Measurements from ENCODE around the gene FGF18.

DNA sequence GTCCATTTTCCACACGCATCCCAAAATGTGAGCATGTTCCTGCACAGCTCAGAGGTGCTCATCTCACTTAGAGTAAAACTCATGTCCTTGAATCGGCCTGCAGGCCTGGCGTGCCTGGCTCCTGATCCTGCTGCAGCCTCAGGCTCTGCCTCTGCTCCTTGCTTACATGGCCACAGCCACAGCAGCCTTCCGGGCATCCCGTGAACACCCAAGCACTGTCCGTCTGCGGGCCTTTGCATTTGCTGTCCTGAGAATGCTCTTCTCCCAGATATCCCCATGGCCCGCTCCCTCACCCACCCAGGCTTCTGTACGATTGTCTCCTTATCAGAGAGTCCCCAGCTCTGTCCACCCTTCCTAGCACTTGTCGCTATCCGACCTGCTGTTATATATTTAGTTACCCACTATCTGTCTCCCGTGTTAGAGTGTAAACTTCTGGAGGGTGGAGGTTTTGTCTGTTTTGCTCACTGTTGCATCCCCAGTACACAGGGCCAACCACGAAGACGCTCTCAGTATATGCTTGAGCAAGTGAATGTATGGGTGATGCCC lies 21.9 kb downstream of the FGF18 start:
- TF ChIP-seq, protein P1, sequence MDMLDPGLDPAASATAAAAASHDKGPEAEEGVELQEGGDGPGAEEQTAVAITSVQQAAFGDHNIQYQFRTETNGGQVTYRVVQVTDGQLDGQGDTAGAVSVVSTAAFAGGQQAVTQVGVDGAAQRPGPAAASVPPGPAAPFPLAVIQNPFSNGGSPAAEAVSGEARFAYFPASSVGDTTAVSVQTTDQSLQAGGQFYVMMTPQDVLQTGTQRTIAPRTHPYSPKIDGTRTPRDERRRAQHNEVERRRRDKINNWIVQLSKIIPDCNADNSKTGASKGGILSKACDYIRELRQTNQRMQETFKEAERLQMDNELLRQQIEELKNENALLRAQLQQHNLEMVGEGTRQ (CRISPR knock-in tag; IDR thresholded peaks at IDR 0.05) = no peak
- TF ChIP-seq, protein P2, sequence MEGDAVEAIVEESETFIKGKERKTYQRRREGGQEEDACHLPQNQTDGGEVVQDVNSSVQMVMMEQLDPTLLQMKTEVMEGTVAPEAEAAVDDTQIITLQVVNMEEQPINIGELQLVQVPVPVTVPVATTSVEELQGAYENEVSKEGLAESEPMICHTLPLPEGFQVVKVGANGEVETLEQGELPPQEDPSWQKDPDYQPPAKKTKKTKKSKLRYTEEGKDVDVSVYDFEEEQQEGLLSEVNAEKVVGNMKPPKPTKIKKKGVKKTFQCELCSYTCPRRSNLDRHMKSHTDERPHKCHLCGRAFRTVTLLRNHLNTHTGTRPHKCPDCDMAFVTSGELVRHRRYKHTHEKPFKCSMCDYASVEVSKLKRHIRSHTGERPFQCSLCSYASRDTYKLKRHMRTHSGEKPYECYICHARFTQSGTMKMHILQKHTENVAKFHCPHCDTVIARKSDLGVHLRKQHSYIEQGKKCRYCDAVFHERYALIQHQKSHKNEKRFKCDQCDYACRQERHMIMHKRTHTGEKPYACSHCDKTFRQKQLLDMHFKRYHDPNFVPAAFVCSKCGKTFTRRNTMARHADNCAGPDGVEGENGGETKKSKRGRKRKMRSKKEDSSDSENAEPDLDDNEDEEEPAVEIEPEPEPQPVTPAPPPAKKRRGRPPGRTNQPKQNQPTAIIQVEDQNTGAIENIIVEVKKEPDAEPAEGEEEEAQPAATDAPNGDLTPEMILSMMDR (IDR thresholded peaks at IDR 0.05 in 2 of 3, conservative IDR thresholded peaks at IDR 0.05 in 1 of 3; ENCODE audit: insufficient read depth in 2 of 3, low read depth in 1 of 3, low read length in 3 of 3) = no peak
- TF ChIP-seq YY1 (IDR thresholded peaks at IDR 0.05; ENCODE audit: borderline replicate concordance in 1 of 3, control insufficient read depth in 1 of 3, extremely low read depth in 1 of 3, insufficient read depth in 3 of 3, insufficient read length in 1 of 3, insufficient replicate concordance in 2 of 3, low read depth in 1 of 3, low read length in 2 of 3) = no peak
- TF ChIP-seq KDM5B (IDR thresholded peaks at IDR 0.05; ENCODE audit: insufficient replicate concordance, low read depth, low read length) = no peak
- TF ChIP-seq HCFC1 (IDR thresholded peaks at IDR 0.05; ENCODE audit: low read depth, low read length) = no peak
- no peak for TF ChIP-seq POLR2A (conservative IDR thresholded peaks at IDR 0.05)
- TF ChIP-seq ZBTB1 (CRISPR knock-in tag; IDR thresholded peaks at IDR 0.05; ENCODE audit: borderline replicate concordance, low read depth) = no peak
- TF ChIP-seq ZZZ3 (IDR thresholded peaks at IDR 0.05) = no peak
- TF ChIP-seq HOXB6 (CRISPR knock-in tag; IDR thresholded peaks at IDR 0.05; ENCODE audit: borderline replicate concordance) = no peak
- no peak for TF ChIP-seq NONO (IDR thresholded peaks at IDR 0.05; ENCODE audit: low read depth in 2 of 2, low read length in 1 of 2)
- TF ChIP-seq CEBPG (CRISPR knock-in tag; IDR thresholded peaks at IDR 0.05) = no peak
- no peak for TF ChIP-seq CEBPG (tag; conservative IDR thresholded peaks at IDR 0.05 in 1 of 2, IDR thresholded peaks at IDR 0.05 in 1 of 2)
- TF ChIP-seq, protein P3, sequence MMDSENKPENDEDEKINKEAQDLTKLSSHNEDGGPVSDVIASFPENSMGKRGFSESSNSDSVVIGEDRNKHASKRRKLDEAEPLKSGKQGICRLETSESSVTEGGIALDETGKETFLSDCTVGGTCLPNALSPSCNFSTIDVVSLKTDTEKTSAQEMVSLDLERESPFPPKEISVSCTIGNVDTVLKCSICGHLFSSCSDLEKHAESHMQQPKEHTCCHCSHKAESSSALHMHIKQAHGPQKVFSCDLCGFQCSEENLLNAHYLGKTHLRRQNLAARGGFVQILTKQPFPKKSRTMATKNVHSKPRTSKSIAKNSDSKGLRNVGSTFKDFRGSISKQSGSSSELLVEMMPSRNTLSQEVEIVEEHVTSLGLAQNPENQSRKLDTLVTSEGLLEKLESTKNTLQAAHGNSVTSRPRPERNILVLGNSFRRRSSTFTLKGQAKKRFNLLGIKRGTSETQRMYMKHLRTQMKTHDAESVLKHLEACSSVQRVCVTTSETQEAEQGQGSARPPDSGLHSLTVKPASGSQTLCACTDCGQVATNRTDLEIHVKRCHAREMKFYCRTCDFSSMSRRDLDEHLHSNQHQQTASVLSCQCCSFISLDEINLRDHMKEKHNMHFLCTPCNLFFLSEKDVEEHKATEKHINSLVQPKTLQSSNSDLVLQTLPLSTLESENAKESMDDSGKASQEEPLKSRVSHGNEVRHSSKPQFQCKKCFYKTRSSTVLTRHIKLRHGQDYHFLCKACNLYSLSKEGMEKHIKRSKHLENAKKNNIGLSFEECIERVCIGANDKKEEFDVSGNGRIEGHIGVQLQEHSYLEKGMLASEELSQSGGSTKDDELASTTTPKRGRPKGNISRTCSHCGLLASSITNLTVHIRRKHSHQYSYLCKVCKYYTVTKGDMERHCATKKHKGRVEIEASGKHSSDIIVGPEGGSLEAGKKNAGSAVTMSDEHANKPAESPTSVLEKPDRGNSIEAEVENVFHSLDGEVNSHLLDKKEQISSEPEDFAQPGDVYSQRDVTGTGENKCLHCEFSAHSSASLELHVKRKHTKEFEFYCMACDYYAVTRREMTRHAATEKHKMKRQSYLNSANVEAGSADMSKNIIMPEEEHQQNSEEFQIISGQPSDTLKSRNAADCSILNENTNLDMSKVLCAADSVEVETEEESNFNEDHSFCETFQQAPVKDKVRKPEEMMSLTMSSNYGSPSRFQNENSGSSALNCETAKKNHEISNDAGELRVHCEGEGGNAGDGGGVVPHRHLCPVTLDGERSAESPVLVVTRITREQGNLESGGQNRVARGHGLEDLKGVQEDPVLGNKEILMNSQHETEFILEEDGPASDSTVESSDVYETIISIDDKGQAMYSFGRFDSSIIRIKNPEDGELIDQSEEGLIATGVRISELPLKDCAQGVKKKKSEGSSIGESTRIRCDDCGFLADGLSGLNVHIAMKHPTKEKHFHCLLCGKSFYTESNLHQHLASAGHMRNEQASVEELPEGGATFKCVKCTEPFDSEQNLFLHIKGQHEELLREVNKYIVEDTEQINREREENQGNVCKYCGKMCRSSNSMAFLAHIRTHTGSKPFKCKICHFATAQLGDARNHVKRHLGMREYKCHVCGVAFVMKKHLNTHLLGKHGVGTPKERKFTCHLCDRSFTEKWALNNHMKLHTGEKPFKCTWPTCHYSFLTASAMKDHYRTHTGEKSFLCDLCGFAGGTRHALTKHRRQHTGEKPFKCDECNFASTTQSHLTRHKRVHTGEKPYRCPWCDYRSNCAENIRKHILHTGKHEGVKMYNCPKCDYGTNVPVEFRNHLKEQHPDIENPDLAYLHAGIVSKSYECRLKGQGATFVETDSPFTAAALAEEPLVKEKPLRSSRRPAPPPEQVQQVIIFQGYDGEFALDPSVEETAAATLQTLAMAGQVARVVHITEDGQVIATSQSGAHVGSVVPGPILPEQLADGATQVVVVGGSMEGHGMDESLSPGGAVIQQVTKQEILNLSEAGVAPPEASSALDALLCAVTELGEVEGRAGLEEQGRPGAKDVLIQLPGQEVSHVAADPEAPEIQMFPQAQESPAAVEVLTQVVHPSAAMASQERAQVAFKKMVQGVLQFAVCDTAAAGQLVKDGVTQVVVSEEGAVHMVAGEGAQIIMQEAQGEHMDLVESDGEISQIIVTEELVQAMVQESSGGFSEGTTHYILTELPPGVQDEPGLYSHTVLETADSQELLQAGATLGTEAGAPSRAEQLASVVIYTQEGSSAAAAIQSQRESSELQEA (IDR thresholded peaks at IDR 0.05; ENCODE audit: low read depth) = no peak
